ENCODE data around the gene ARHGEF28. TPM values are rescaled to one million over a fixed set of nuclear protein-coding genes. Genes with fewer than 3 reads are reported as not detected.

Gene ARHGEF28
- total and polyA plus RNA-seq, 9 of the 15 experiments (the other 6 are each of a cell fraction or from before 2014, with no cell fraction given) = 0.27 TPM; not detected in 8

GRCh38 chr5:73698011-73698410 is 72.0 kb downstream of the ARHGEF28 start:
- intact Hi-C loops (cut with micrococcal nuclease) = loop anchor here (10.0 kb wide), 1 partner anchor 183 kb away; no protein-coding TSS in a partner anchor

More at GRCh38 chr5:73698011-73698410, 72.0 kb downstream of the ARHGEF28 start:
- no peak for FAIRE-seq
- H3K36me3 ChIP-seq (ENCODE audit: control insufficient read depth, insufficient read depth, low read length) = no peaks in the 10 kb centered on the region
- no peak overlapping the region for H3K27ac ChIP-seq (ENCODE audit: extremely low read depth, low read depth, low read length)
- TF ChIP-seq USF2 (CRISPR knock-in tag; IDR thresholded peaks at IDR 0.05) (no peak), SMAD1 (IDR thresholded peaks at IDR 0.05; ENCODE audit: low read depth, low read length, partially characterized antibody) (no peak), ZNF24 (IDR thresholded peaks at IDR 0.05) (no peak), MLX (CRISPR knock-in tag; conservative IDR thresholded peaks at IDR 0.05) (no peak), ETV6 (IDR thresholded peaks at IDR 0.05; ENCODE audit: borderline replicate concordance in 1 of 2, low read depth in 2 of 2, low read length in 1 of 2) (no peak), ETV6 (CRISPR knock-in tag; IDR thresholded peaks at IDR 0.05; ENCODE audit: borderline replicate concordance) (no peak), ELF1 (tag; IDR thresholded peaks at IDR 0.05) (no peak), KLF16 (IDR thresholded peaks at IDR 0.05) (no peak), ELF2 (CRISPR knock-in tag; IDR thresholded peaks at IDR 0.05) (no peak), ZNF696 (CRISPR knock-in tag; conservative IDR thresholded peaks at IDR 0.05) (no peak), ZNF512 (tag; IDR thresholded peaks at IDR 0.05) (no peak), ZSCAN32 (CRISPR knock-in tag; IDR thresholded peaks at IDR 0.05) (no peak)
- H3K9ac ChIP-seq (ENCODE audit: insufficient read depth in 1 of 2, low read depth in 2 of 2, low read length in 2 of 2) = no peak overlapping the region
- ATAC-seq = no peak
- ChIA-PET CTCF (ENCODE audit: low intra/inter-chr PET ratio) (no interaction called here), POLR2A (interaction anchor here (1.2 to 1.9 kb wide), 2 partner anchors 9 to 26 kb away, joined by 3 to 5 read pairs; no protein-coding TSS in a partner anchor)
- no peak for DNase-seq (ENCODE audit: extremely low read depth in 1 of 4, low spot score in 3 of 4)
- in situ Hi-C loops (cut with MboI) = no loop called here
- no TSS peak for BruUV-seq (replicated peaks)
- no peaks in the 10 kb centered on the region for H4K20me1 ChIP-seq (replicated peaks; ENCODE audit: control insufficient read depth, insufficient read depth, low read length)
- H3K9me1 ChIP-seq (ENCODE audit: control insufficient read depth, insufficient read depth, low read length) = no peaks in the 10 kb centered on the region
- no peak overlapping the region for H2AFZ ChIP-seq (ENCODE audit: low read depth, low read length)
- peaks cover 0 to 8% of the 10 kb centered on the region in 2 experiments; a peak in 2 of 5 replicates for H3K27me3 ChIP-seq (ENCODE audit: control insufficient read depth in 2 of 2, insufficient read depth in 2 of 2, low read length in 2 of 2)
- H3K4me2 ChIP-seq (ENCODE audit: insufficient read depth, low read length) = no peak overlapping the region
- H3K9me3 ChIP-seq (replicated peaks; ENCODE audit: control insufficient read depth, insufficient read depth, low read depth, low read length) = no peaks in the 10 kb centered on the region
- no peaks in the 10 kb centered on the region for H3K4me1 ChIP-seq (replicated peaks in 1 of 2; ENCODE audit: control insufficient read depth in 2 of 2, insufficient read depth in 2 of 2, low read length in 2 of 2)
- no peaks in the 10 kb centered on the region for H3K79me2 ChIP-seq (ENCODE audit: control insufficient read depth, insufficient read depth, low read length)
- 0% methylated on average over 3 of the region's 3 CpGs for WGBS (ENCODE audit: insufficient coverage, low coverage, missing lambda C conversion rate)
- H3K4me3 ChIP-seq = no peak overlapping the region
